PFSK-1 (cell line): ENCODE data around the gene CPA3.

Experiments
- FOXP2 ChIP-seq: optimal IDR thresholded peaks from 2 replicates; pipeline ENCODE3; 2011; ENCODE audit warnings: borderline replicate concordance, control low read depth, inconsistent platforms; ENCODE audit not compliant: insufficient read depth; ENCODE audit errors: extremely low read length, extremely low read depth
- POLR2AphosphoS5 ChIP-seq: IDR thresholded peaks from 2 replicates; pipeline ENCODE4 v1.6.1; 2012; ENCODE audit warnings: low read depth, mild to moderate bottlenecking, control low read depth, low read length, moderate library complexity
- SIN3A ChIP-seq: IDR thresholded peaks from 2 replicates; pipeline ENCODE4 v1.6.1; 2012; ENCODE audit warnings: mild to moderate bottlenecking, low read length, moderate library complexity, borderline replicate concordance; ENCODE audit not compliant: insufficient read depth
- TAF1 ChIP-seq: IDR thresholded peaks from 2 replicates; pipeline ENCODE4 v1.6.1; 2012; ENCODE audit warnings: low read length, control low read depth, borderline replicate concordance; ENCODE audit not compliant: insufficient read depth
- TF ChIP-seq, protein P1 (sequence below), 2 experiments: IDR thresholded peaks; 2 replicates each; pipeline versions ENCODE4 v1.6.1 to v1.8.0; 2011 to 2012; ENCODE audit warnings: low read depth in 2 of 2, low read length in 2 of 2, control low read depth in 1 of 2, inconsistent platforms in 1 of 2, mild to moderate bottlenecking in 1 of 2, moderate library complexity in 1 of 2; ENCODE audit not compliant: insufficient read depth in 1 of 2

GRCh38 chr3:148865049-148865448, at the start of gene CPA3:
- TF ChIP-seq POLR2AphosphoS5 (no peak), SIN3A (no peak), TAF1 (no peak), FOXP2 (no peak)
- TF ChIP-seq, protein P1, sequence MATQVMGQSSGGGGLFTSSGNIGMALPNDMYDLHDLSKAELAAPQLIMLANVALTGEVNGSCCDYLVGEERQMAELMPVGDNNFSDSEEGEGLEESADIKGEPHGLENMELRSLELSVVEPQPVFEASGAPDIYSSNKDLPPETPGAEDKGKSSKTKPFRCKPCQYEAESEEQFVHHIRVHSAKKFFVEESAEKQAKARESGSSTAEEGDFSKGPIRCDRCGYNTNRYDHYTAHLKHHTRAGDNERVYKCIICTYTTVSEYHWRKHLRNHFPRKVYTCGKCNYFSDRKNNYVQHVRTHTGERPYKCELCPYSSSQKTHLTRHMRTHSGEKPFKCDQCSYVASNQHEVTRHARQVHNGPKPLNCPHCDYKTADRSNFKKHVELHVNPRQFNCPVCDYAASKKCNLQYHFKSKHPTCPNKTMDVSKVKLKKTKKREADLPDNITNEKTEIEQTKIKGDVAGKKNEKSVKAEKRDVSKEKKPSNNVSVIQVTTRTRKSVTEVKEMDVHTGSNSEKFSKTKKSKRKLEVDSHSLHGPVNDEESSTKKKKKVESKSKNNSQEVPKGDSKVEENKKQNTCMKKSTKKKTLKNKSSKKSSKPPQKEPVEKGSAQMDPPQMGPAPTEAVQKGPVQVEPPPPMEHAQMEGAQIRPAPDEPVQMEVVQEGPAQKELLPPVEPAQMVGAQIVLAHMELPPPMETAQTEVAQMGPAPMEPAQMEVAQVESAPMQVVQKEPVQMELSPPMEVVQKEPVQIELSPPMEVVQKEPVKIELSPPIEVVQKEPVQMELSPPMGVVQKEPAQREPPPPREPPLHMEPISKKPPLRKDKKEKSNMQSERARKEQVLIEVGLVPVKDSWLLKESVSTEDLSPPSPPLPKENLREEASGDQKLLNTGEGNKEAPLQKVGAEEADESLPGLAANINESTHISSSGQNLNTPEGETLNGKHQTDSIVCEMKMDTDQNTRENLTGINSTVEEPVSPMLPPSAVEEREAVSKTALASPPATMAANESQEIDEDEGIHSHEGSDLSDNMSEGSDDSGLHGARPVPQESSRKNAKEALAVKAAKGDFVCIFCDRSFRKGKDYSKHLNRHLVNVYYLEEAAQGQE (IDR thresholded peaks at IDR 0.05; ENCODE audit: insufficient read depth in 1 of 2, low read depth in 2 of 2, low read length in 2 of 2) = no peak
